Stimulated activated CD4-positive, alpha-beta T cell treated with anti-CD3 and anti-CD28 coated beads, Interleukin-12 subunit alpha, Interleukin-12 subunit beta, amount 100 ng/mL, for 24 hours (primary cell): Measurements from ENCODE around the gene ATF7IP2.
"Not testable (repeated sequence)": the region's sequence is repeated elsewhere in the genome, so short reads cannot be mapped to it uniquely, and the experiment has no call there.

Experiments
- DNase-seq, 2 experiments: peaks; one replicate each; pipeline ENCODE4 v3.0.0-alpha.2; 2020; ENCODE audit warnings: low read depth in 2 of 2

The ATF7IP2 gene

DNA sequence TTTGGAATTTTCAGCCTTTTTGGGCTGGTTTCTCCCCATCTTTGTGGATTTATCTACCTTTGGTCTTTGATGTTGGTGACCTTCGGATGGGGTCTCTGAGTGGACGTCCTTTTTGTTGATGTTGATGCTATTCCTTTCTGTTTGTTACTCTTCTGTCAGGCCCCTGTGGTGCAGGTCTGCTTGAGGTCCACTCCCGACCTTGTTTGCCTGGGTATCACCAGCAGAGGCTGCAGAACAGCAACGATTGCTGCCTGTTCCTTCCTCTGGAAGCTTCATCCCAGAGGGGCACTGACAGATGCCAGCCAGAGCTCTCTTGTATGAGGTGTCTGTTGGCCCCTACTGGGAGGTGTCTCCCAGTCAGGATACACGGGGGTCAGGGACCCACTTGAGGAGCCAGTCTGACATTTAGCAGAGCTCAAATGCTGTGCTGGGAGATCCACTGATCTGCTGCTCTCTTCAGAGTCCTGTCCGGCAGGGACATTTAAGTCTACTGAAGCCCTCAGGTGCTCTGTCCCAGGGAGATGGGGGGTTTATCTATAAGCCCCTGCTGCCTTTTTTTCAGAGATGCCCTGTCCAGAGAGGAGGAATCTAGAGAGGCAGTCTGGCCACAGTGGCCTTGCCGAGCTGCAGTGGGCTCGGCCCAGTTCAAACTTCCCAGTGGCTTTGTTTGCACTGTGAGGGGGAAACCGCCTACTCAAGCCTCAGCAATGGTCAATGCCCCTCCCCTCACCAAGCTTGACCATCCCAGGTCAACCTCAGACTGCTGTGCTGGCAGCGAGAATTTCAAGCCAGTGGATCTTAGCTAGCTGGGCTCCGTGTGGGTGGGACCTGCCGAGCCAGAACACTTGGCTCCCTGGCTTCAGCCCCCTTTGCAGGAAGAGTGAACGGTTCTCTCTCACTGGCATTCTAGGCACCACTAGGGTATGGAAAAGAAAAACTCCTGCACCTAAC, 66.6 kb downstream of the ATF7IP2 start:
- DNase-seq = not testable (repeated sequence)

- no peak for DNase-seq
These were observed 67.3 kb downstream of the ATF7IP2 start for GRCh38 chr16:10453159-10453510.

DNA sequence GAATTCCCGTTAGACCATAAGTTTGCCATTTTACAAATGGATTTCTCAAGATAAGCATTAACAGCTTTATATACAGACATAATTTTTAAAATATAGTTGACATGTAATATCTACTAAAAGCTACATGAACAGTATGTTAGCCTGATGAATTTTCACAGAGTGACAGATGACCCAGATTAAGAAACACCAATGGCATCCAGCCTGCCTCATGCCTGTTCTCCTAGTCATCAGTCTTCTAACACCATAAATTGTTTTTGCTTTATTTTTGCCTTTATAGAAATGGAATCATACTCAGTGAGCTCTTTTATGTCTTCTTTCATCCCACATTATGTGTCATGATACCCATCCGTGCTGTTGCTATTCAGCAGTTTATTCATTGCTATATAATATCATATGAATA, 80.0 kb downstream of the ATF7IP2 start:
- DNase-seq = no peak

DNA sequence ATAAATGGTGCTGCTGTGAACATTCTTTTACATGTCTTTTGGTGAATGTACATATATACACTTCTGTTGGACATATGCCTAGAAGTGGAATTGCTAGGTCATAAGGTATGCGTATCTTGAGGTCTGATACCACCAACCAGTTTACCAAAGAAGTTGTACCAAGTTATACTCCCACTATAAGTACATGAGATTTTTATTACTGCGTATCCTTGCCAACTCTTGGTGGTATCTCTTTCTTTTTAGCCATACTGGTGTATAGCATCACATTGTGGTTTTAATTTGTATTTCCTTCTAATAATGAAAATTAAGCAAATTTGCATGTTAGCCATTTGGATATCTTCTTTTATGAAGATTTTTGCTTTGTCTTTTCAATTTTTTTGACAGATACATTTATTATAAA, 80.5 kb downstream of the ATF7IP2 start:
- no peak for DNase-seq

GRCh38 chr16:10466861-10467260, 81.0 kb downstream of the ATF7IP2 start:
- no peak for DNase-seq

DNA sequence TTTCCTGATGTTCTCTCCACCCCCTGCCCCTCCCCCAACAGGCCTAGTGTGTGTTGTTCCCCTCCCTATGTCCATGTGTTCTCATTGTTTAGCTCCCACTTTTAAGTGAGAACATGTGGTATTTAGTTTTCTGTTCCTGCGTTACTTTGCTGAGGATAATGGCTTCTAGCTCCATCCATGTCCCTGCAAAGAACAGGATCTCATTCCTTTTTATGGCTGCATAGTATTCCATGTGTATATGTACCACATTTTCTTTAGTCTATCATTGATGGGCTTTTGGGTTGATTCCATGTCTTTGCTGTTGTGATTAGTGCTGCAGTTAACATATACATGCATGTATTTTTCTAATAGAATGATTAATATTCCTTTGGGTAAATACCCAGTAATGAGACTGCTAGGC, 90.8 kb downstream of the ATF7IP2 start:
- not testable (repeated sequence) for DNase-seq

DNA sequence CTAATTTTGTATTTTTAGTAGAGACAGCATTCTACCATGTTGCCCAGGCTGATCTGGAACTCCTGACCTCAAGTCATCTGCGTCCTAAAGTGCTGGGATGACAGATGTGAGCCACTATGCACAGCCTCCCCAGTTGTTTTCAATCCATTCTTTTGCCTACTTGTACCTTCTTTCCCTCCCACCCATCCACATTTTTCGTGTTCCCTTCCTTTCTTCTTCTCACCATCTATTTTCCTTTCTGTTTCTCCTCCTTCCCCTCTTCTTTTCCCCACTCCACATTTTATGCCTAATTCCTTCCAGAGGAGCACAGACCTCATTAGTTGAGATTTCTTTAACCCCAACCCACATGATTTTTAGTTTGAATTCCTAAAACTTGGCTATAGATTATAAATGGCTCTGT, 94.3 kb downstream of the ATF7IP2 start:
- no peak for DNase-seq

GRCh38 chr16:10485159-10485558, 99.3 kb downstream of the ATF7IP2 start:
- DNase-seq = no peak

- no peak for DNase-seq
These were observed 100.0 kb downstream of the ATF7IP2 start for GRCh38 chr16:10485698-10486382.

- no peak for DNase-seq
These were observed 104.3 kb downstream of the ATF7IP2 start for GRCh38 chr16:10490141-10490540.

- DNase-seq = no peak
These were observed 107.4 kb downstream of the ATF7IP2 start for GRCh38 chr16:10493276-10493675.

GRCh38 chr16:10494343-10495030, 108.6 kb downstream of the ATF7IP2 start:
- DNase-seq = no peak

- DNase-seq = no peak
These were observed 109.1 kb downstream of the ATF7IP2 start for GRCh38 chr16:10495031-10495345.

DNA sequence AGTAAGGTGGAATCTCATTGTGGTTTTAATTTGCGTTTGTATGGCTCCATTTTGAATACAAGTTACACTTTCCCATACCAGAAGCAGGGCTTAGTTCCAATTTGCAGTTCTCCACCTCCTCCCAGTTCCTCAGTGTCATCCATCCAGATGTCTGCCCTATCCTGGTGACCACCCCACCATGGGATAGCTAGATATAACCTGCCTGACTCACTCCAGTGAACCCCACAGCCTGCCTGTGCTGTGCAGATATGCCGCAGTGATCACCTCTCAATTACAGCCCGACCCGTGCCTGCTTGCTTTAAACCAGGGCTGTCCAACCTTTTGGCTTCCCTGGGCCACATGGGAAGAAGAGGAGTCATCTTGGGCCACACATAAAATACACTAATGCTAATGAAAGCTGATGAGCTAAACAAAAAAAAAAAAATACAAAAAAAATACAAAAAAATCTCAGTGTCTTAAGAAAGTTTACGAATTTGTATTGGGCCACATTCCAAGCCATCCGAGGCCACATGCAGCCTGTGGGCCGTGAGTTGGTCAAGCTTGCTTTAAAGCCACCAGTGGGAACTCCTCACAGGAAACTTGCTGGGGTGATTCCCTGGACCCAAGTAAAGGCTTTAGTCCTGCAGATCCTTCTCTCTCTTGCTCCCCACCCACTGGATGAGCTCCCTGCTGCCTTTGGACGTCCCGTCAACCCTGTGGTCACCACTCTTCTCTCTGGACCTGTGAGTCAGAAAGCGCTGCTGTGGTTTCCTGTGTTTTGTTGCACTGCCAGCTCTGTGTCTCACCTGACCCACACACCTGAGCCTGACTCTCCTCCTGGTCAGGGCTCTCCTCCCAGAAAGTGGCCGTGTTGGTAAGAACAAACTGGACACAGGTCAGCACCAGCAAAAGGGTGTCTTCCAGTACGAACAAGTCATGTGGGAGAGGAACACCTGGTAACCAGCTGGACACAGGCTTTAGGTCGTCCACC, 111.6 kb downstream of the ATF7IP2 start:
- no peak for DNase-seq

DNA sequence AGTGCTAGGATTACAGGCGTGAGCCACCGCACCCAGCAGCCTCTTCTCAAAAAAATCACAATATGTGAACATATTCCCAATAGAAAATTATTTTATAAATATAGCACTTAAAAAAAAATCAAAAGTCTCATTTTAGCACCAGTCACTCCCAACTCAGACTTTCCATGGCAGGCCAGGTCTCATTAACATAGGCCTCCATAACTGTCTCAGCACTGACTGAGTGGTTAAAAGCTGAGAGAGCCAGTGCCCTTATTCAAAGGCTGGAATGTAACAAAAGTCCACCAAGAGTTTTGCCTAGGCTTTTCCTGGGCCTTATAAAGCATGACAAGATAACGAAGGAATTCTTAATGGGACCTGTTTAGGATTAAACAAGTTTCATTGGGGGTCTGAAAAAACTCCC, 114.7 kb downstream of the ATF7IP2 start:
- no peak for DNase-seq

DNA sequence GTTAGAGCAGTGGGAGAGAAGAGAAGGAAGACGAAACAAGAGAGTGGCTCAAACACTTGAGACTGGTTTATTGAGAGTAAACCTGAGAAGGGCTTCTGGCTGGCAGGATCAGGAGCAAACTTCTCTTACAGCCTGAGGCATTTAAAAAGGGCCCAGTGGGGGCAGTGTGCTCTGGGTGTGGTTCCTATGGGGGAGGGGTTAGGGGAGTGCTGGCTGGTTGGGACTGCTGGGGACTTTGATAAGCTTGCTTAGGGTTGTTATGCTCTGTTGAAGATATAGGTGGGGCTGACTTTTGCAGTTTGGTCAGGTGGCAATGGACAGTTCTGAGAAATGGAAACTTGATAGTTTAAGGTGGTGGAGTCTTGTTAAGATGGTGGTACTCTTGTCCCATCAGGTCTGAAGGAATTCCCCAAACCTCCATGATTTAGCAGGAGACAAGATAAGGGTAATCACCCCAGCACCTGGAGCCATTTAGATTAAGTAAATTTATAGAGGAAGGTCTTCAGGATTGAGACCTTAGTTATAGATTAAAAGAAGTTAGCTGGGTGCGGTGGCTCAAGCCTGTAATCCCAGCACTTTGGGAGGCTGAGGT, 115.3 kb downstream of the ATF7IP2 start:
- DNase-seq = no peak

GRCh38 chr16:10502776-10503175, 116.9 kb downstream of the ATF7IP2 start:
- no peak for DNase-seq

DNA sequence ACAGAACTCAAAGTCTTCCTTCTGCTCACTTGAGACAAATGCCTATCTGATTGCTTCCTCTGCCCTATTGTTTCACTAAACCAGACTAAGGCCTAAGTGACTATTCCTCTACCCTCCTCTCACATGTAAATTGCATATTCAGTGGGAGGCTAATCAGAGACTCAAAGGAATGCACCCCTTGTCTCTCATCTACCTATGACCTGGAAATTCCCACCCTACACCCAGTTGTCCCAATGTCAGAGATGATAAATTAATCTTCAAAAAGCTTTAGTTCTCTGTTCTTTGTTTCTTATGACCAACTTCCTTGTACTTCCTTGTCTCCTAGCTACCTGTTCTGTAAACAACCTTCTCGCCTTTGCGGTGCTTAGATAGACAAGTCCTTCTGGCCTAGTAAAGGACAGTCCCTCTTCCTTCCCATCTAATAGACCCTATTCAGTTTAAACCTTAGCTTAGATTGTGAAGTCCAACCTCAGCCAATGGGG, 118.6 kb downstream of the ATF7IP2 start:
- no peak for DNase-seq

DNA sequence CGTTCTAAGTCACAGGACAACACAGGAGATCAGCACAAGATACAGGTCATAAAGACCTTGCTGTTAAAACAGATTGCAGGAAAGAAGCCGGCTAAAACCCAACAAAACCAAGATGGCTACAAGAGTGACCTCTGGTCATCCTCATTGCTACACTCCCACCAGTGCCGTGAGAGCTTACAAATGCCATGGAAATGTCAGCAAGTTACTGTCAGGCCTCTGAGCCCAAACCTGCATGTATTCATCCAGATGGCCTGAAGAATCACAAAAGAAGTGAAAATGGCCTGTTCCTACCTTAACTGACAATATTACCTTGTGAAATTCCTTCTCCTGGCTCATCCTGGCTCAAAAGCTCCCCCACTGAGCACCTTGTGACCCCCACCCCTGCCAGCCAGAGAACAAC, 119.4 kb downstream of the ATF7IP2 start:
- DNase-seq = not testable (repeated sequence)

DNA sequence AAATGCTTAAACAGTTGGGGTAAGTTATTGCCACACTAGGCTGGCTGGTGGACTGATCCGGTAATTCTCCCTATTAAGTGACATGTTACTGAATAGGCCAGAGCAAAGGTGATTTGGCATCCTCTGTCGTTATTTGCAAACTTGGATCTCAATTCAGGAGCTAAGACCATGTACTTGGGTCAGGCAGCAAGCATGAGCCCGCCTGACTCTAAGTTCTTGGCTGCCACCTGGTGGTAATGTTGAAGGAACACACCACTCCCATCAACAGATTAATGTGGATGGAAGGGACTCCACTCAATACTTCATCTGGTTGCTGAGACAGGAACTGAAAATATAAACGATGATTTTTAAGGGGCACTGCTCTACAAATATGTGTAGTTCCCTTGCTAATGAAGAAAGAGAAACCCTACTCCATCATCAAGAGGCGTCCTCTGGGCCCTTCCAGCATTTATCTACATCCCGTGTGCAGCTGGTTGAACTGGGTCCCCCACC, 123.7 kb downstream of the ATF7IP2 start:
- peak; percentile 14 to 38 for DNase-seq

GRCh38 chr16:10510279-10510678, 124.4 kb downstream of the ATF7IP2 start:
- no peak for DNase-seq
